Measurements from ENCODE around the gene CORO1C.
A peak's percentile ranks its signal among the peaks of the same experiment; 100 is the strongest.

CORO1C gene

GRCh38 chr12:108724054-108724889, 7.0 kb downstream of the CORO1C start:
- DNase-seq (ENCODE audit: low spot score): no peak

GRCh38 chr12:108722992-108723766, 8.1 kb downstream of the CORO1C start:
- peak; percentile 64 for DNase-seq (ENCODE audit: low spot score)

GRCh38 chr12:108722463-108722862, 8.9 kb downstream of the CORO1C start:
- no peak for DNase-seq (ENCODE audit: low spot score)

DNA sequence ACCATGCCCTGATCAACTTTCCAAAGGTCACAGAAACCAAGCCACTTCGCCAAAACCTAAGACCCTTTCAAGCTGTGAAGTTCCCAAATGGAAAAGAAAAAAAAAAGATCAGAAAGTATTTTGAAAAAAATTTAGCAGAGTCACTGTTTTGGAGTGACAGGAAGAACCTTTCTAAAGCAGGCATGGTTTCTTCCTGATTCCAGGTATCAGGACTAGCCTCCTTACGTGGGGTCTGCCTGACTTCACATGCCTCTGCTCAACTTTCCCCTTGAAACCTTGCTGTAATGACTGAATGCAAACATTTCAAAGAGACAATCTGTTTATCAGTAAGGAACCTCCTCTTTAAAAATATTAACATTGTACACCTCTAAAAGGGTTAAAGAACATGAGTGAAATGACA, 9.5 kb downstream of the CORO1C start:
- no peak for DNase-seq (ENCODE audit: low spot score)

DNA sequence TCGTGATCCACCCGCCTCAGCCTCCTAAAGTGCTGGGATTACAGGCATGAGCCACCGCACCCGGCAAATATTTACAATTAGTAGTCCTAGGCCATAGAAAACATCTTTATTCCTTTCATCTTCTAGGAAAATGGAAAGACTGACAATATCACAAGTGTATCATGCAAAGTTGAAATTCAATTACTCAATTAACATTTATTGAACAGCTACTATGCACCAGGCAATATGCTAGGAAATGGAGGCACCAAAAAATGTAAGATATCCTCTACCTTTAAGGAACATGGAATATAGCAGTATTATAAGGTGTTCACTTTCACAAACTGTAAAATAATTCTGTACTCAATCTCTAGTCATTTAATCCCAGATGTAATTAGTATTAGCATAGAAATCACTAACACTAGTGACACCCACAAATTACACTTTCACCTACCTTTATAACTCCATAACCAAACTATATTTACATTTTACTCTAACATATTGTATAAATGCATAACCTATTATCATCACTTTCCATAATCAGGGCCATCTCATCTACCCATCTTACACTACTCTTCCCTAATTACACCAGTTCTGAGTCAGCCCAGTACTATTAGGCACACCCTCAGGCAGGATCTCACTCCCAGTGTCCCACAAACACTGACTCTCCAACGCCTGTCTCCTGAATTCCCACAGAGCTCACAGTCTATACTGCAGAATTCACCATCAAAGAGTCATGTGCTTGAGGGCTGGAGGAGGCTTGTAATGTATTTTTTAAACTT, 10.4 kb downstream of the CORO1C start:
- peak; percentile 66 for DNase-seq (ENCODE audit: low spot score)

DNA sequence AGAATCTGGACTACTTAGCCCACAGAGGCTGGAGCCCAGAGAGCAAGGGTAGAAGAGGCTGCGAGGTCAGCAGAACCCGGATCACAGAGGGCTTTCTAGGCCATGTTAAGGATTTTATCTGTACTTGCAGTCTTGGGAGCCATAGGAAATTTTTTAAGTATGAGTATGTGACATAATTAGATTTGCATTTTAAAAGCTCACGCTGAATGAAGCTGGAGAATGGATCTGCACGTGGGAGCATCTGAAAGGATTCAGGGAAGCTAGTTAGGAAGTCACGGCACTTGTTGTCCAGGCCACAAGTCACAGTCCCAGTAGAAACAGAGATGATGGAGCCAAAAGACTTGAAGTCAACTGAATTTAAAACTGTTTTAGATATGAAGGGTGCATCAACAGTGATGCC, 14.1 kb downstream of the CORO1C start:
- DNase-seq (ENCODE audit: low spot score): no peak

GRCh38 chr12:108714866-108715265, 16.5 kb downstream of the CORO1C start:
- no peak for DNase-seq (ENCODE audit: low spot score)

DNA sequence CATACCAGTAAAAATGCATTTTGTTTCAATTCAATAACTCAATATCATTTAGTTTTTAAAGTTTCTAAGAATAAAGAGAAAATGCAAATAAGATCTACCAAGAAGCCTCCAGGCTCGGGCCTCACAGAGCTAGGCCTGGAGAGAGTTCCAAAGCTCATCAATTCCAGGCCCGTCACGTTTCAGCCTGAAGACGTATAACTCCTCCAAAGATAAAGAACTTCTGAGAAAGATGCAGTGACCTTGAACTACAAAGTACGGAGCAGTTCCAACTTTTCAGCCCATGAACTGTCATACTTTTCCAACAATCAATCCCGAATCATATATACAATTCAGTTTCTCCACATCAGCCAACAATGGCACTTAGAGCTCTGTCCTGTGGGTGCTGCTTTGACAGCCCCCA, 17.8 kb downstream of the CORO1C start:
- DNase-seq (ENCODE audit: low spot score): no peak

GRCh38 chr12:108712925-108713203, 18.5 kb downstream of the CORO1C start:
- DNase-seq (ENCODE audit: low spot score): no peak

GRCh38 chr12:108712165-108712924, 19.0 kb downstream of the CORO1C start:
- DNase-seq (ENCODE audit: low spot score): no peak

DNA sequence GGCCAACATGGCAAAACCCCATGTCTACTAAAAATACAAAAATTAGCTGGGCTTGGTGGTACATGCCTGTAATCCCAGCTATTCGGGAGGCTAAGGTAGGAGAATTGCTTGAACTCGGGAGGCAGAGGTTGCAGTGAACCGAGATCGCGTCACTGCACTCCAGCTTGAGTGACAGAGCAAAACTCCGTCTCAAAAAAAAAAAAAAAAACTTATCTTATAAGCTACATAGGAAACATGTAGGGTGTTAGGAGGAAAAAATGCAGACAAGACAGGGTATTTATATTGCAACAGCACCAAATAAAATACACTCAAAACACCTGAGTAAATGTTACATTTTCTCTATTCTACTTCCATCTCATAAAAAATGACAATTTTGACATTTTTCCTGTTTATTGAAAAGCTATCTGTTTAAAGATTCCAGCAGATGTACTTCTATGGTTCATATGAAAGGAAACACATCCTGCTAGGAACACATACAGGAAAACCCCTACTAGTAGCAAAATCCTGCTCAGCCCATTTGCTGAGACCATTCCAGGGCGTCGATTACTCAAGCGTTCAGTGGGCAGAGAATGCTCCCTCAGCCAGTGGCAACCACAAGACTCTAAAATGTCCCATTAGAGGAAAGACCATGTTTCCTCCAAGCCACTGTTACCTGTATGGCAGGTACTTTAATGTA, 19.7 kb downstream of the CORO1C start:
- no peak for DNase-seq (ENCODE audit: low spot score)

DNA sequence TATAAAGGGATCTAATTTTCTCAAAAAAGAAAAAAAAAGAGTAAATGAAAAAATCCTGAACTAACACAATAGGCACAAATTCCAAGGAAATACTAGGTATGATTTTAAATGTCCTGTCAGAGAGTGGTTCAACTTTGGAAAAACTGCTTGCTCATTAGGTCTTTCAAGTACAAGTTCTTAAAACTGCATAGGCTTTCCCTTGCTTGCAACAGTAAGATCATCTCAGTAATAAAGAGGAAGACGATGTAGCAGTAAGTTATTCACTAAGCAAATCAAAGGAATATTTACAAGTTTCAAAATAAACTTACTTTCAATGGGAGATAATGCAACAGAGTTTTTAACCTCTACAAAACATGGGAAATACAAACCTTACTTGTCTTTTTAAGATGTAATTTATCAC, 21.6 kb downstream of the CORO1C start:
- no peak for DNase-seq (ENCODE audit: low spot score)

GRCh38 chr12:108704527-108704926, 26.8 kb downstream of the CORO1C start:
- DNase-seq (ENCODE audit: low spot score): no peak

GRCh38 chr12:108702595-108703320, 28.6 kb downstream of the CORO1C start:
- no peak for DNase-seq (ENCODE audit: low spot score)

- peak; percentile 32 for DNase-seq (ENCODE audit: low spot score)
These were observed 29.4 kb downstream of the CORO1C start for GRCh38 chr12:108701779-108702441.

- no peak for DNase-seq (ENCODE audit: low spot score)
These were observed 30.3 kb downstream of the CORO1C start for GRCh38 chr12:108700833-108701541.

DNA sequence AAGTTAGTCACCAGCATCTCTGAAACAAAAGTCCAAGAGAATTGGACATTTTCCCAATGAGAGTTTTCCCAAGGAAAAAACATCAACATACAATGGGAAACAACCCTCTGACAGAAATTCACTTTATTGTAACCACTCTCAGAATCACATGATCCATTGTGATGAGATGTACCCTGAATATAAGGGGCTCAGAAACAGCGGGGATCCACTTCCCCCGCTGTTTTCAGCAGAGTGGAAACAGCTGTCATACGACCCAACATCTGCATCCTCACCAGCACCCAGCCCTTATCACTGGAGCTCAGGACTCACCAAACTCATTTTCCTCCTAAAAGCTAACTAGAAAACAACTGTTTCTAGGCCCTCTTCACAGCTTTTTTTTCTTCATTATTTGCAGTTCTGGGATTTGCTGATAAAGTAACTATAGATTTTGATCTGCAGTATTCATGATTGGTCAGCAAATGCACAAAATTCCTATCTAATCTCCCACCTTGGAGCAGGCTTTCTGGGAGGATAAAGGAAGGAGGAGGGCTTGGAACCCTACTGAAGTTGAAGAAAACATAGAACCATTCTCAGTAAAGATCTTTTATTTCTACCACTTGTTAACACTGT, 31.3 kb downstream of the CORO1C start:
- DNase-seq (ENCODE audit: low spot score): no peak

DNA sequence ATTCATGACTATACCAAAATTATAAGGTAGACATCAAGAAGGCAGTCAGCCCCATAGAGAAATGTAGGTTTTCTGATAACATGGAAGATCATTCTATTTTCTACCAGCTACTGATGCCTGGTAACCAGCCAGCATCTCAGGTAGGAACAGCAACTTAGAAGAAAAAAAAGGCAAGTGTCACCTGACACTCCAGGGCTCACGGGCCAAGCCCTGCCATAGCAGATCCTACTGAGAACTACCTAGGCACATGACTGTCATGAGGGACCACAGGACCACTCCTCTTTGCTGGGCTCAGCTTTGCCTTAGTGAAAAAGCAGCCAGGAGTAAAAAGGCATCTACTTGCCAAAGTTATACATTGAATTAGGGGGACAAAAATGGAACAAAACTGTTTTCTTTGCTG, 33.4 kb downstream of the CORO1C start:
- DNase-seq (ENCODE audit: low spot score): no peak

GRCh38 chr12:108696996-108697290, 34.4 kb downstream of the CORO1C start:
- no peak for DNase-seq (ENCODE audit: low spot score)

Data from GM03348 (cell line).